Karpas-422 (cell line): ENCODE data around the gene FCHSD2. TPM values are rescaled to one million over a fixed set of nuclear protein-coding genes. Genes with fewer than 3 reads are reported as not detected.
A peak's percentile ranks its signal among the peaks of the same experiment; 100 is the strongest.

Source experiments
- DNase-seq: peaks from one replicate; pipeline ENCODE4 v3.0.0-alpha.2; 2015
- H2AFZ ChIP-seq: fragments of 200-600 bp; sonication (generic); 2 replicates; pipeline ENCODE4 v1.6.1; 2014; ENCODE audit warnings: antibody characterized with exemption, low read length, mixed read lengths
- H3K27ac ChIP-seq: fragments of 200-600 bp; sonication (generic); 2 replicates; pipeline ENCODE4 v1.5.1; 2014; ENCODE audit warnings: mild to moderate bottlenecking, low read length, moderate library complexity
- H3K27me3 ChIP-seq: fragments of 200-600 bp; sonication (generic); 2 replicates; pipeline ENCODE4 v1.6.1; 2014; ENCODE audit warnings: low read length, mixed read lengths
- H3K36me3 ChIP-seq: fragments of 200-600 bp; sonication (generic); 2 replicates; pipeline ENCODE4 v1.6.1; 2014; ENCODE audit warnings: low read length, mixed read lengths; ENCODE audit not compliant: insufficient read depth
- H3K4me1 ChIP-seq: fragments of 200-600 bp; sonication (generic); 2 replicates; pipeline ENCODE4 v1.6.1; 2014; ENCODE audit warnings: mild to moderate bottlenecking, low read length, mixed read lengths
- H3K4me2 ChIP-seq: fragments of 200-600 bp; sonication (generic); 2 replicates; pipeline ENCODE4 v1.6.1; 2014; ENCODE audit warnings: low read length, low read depth, mild to moderate bottlenecking; ENCODE audit not compliant: poor library complexity, severe bottlenecking
- H3K4me3 ChIP-seq: fragments of 200-600 bp; sonication (generic); 2 replicates; pipeline ENCODE4 v1.5.1; 2014; ENCODE audit warnings: mild to moderate bottlenecking, antibody characterized with exemption, low read length, mixed read lengths
- H3K79me2 ChIP-seq: fragments of 200-600 bp; sonication (generic); 2 replicates; pipeline ENCODE4 v1.6.1; 2014; ENCODE audit warnings: mild to moderate bottlenecking, low read length, mixed read lengths
- H3K9ac ChIP-seq: fragments of 200-600 bp; sonication (generic); 2 replicates; pipeline ENCODE4 v1.6.0; 2014; ENCODE audit warnings: low read length
- H3K9me2 ChIP-seq: fragments of 200-600 bp; sonication (generic), shearing (Covaris generic); replicated peaks from 2 replicates; pipeline ENCODE4 v1.6.0; 2014; ENCODE audit warnings: mild to moderate bottlenecking, low read length, moderate library complexity; ENCODE audit not compliant: insufficient read depth
- H3K9me3 ChIP-seq: fragments of 300-700, 200-600 bp; sonication (generic); 2 replicates; pipeline ENCODE4 v1.6.1; 2014; ENCODE audit warnings: low read length, mixed read lengths
- H4K20me1 ChIP-seq: fragments of 200-600 bp; sonication (generic); 2 replicates; pipeline ENCODE4 v1.6.1; 2014; ENCODE audit warnings: mild to moderate bottlenecking, antibody characterized with exemption, low read length, low read depth; ENCODE audit not compliant: insufficient read depth
- total RNA-seq: library from RNA; depleted of rRNA; stranded (reverse); fragments of >200 nt; shearing (Covaris generic); gene quantifications from 2 replicates; pipeline ENCODE4 v1.2.3, GENCODE V29; 2014; ENCODE audit warnings: low replicate concordance

The FCHSD2 gene
- total RNA-seq, 1 experiment from 2014 or later, result 48.2 TPM

GRCh38 chr11:73158356-73159051, 16.4 kb upstream of the FCHSD2 start:
- Histone ChIP-seq H3K9me2 (no peaks in the 10 kb centered on the region), H3K27ac (peak overlapping the region; percentile 99), H3K79me2 (peaks cover 7% of the 10 kb centered on the region; the same call in 1 of the 2 replicates), H3K4me3 (peak overlapping the region; percentile 60), H4K20me1 (no peaks in the 10 kb centered on the region), H3K27me3 (no peaks in the 10 kb centered on the region), H3K4me1 (peaks cover 81% of the 10 kb centered on the region), H2AFZ (no peak overlapping the region), H3K36me3 (no peaks in the 10 kb centered on the region), H3K9me3 (no peaks in the 10 kb centered on the region), H3K4me2 (peak overlapping the region; percentile 90), H3K9ac (peak overlapping the region; percentile 81)
- no peak for DNase-seq

- Histone ChIP-seq H3K27me3 (no peaks in the 10 kb centered on the region), H3K9me2 (no peaks in the 10 kb centered on the region), H3K79me2 (peaks cover 7% of the 10 kb centered on the region; the same call in 1 of the 2 replicates), H4K20me1 (no peaks in the 10 kb centered on the region), H3K4me3 (peak overlapping the region; percentile 60), H3K36me3 (no peaks in the 10 kb centered on the region), H3K9me3 (no peaks in the 10 kb centered on the region), H3K4me2 (peak overlapping the region; percentile 90), H3K9ac (peak overlapping the region; percentile 81), H2AFZ (no peak overlapping the region), H3K27ac (peak overlapping the region; percentile 99), H3K4me1 (peaks cover 81% of the 10 kb centered on the region)
- DNase-seq, result peak; percentile 89
Observed at GRCh38 chr11:73157101-73158010, 15.2 kb upstream of the FCHSD2 start.

DNA sequence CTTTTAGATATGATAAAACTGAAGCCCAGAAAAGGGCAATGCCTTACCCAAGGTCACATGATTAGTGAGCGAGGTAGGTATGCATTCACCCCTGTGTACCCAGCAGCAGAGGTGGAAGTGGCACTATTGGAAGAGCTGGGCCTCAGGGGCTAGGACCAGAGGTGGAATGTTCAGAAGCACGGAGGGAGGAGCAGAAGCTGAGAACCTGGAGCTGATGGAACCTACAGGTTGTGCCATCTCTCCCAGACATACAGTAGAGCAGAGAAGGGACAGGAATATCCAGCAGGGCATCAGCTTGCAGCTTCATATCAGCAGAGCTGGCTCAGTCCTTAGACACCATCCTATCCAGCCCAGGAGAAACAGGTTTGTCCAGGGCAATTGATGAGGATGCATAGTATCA, 14.6 kb upstream of the FCHSD2 start:
- H3K9me2 ChIP-seq, result no peaks in the 10 kb centered on the region
- no peaks in the 10 kb centered on the region for H4K20me1 ChIP-seq
- H3K79me2 ChIP-seq, result peaks cover 7% of the 10 kb centered on the region; the same call in 1 of the 2 replicates
- peaks cover 85% of the 10 kb centered on the region for H3K4me1 ChIP-seq
- peak overlapping the region; percentile 81 for H3K9ac ChIP-seq
- no peaks in the 10 kb centered on the region for H3K27me3 ChIP-seq
- H3K27ac ChIP-seq, result peak overlapping the region; percentile 99
- H2AFZ ChIP-seq, result no peak overlapping the region
- peak overlapping the region; percentile 90 for H3K4me2 ChIP-seq
- no peak for DNase-seq
- H3K4me3 ChIP-seq, result peak overlapping the region; percentile 60; the same call in 1 of the 2 replicates
- H3K9me3 ChIP-seq, result no peaks in the 10 kb centered on the region
- no peaks in the 10 kb centered on the region for H3K36me3 ChIP-seq

GRCh38 chr11:73156114-73156513, 14.0 kb upstream of the FCHSD2 start:
- Histone ChIP-seq H3K27ac (peak overlapping the region; percentile 99), H3K9me2 (no peaks in the 10 kb centered on the region), H2AFZ (no peak overlapping the region), H3K36me3 (no peaks in the 10 kb centered on the region; the same call in 1 of the 2 replicates), H3K4me3 (no peak overlapping the region), H3K9me3 (no peaks in the 10 kb centered on the region), H4K20me1 (no peaks in the 10 kb centered on the region), H3K4me1 (peaks cover 90% of the 10 kb centered on the region), H3K27me3 (no peaks in the 10 kb centered on the region), H3K9ac (peak overlapping the region; percentile 81), H3K4me2 (peak overlapping the region; percentile 90), H3K79me2 (peaks cover 7% of the 10 kb centered on the region; the same call in 1 of the 2 replicates)
- no peak for DNase-seq

- Histone ChIP-seq H3K9ac (peak overlapping the region; percentile 50; the same call in 1 of the 2 replicates), H3K4me2 (peak overlapping the region; percentile 70), H3K9me2 (no peaks in the 10 kb centered on the region), H3K79me2 (peaks cover 7% of the 10 kb centered on the region; the same call in 1 of the 2 replicates), H3K9me3 (no peaks in the 10 kb centered on the region), H3K36me3 (no peaks in the 10 kb centered on the region; the same call in 1 of the 2 replicates), H3K27me3 (no peaks in the 10 kb centered on the region), H3K27ac (peak overlapping the region; percentile 99), H4K20me1 (no peaks in the 10 kb centered on the region), H2AFZ (no peak overlapping the region), H3K4me1 (peaks cover 98% of the 10 kb centered on the region), H3K4me3 (no peak overlapping the region)
- DNase-seq, result no peak
Observed at GRCh38 chr11:73155102-73155501, 13.0 kb upstream of the FCHSD2 start.

DNA sequence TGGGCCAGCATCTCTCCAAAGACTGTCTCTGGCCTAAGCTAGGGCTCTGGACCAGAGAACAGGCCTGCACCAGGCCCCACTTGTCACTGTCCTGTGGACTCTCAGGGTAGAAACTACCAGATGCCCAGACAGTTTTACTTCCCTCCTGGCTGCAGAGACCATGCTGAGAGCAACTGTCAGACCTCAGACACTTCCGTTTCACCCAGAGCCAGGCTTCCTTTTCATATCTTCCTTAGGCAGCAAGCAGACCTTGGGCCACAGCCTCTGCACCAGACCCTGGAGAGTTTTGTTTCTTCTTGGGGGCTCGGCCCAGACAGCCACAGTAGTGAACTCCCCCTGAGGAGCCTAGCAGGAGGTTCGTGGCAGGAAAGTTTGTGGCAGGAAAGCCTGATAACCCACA, 12.1 kb upstream of the FCHSD2 start:
- Histone ChIP-seq H3K9me3 (no peaks in the 10 kb centered on the region), H3K4me1 (peaks cover 95% of the 10 kb centered on the region), H3K27ac (peak overlapping the region; percentile 99)

DNA sequence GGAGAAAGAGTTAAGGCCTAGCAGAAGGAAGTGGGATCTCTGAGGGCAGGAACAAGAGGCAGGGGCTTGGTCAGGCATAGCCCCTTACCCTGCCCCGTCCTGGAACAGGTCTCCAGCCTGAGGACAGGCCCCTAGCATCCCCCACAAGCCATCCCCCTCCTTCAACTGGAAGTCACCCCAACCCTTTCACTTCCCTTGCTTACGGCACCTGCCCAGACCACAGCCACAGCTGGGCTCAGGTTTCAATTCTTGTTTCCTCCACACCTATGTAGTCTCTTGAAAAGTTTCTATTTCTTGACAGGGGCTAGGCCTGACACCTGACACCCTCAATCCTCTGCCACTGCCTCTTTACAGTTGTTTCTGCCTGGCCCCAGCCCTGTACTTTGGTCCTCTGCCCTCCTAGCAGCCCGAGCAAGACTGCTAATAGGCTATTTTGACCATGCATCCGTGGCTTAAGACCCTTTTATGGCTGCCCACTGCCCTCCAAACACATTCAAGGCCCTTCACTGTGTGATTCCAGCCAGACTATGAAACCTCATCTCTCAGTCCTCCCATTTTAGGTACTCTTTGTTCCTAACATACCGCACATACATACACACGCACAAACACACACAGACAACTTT, 10.9 kb upstream of the FCHSD2 start:
- peak overlapping the region; percentile 81 for H3K9ac ChIP-seq
- no peaks in the 10 kb centered on the region; the same call in 1 of the 2 replicates for H3K36me3 ChIP-seq
- peak overlapping the region; percentile 99 for H3K27ac ChIP-seq
- peak; percentile 98 for DNase-seq
- no peaks in the 10 kb centered on the region for H3K9me3 ChIP-seq
- no peaks in the 10 kb centered on the region for H4K20me1 ChIP-seq
- H3K79me2 ChIP-seq, result no peaks in the 10 kb centered on the region
- peaks cover 95% of the 10 kb centered on the region for H3K4me1 ChIP-seq
- peak overlapping the region; percentile 41 for H3K4me3 ChIP-seq
- no peaks in the 10 kb centered on the region for H3K27me3 ChIP-seq
- peak overlapping the region; percentile 70 for H3K4me2 ChIP-seq
- no peak overlapping the region for H2AFZ ChIP-seq
- H3K9me2 ChIP-seq, result no peaks in the 10 kb centered on the region

More for the DNA sequence above, 12.1 kb upstream of the FCHSD2 start:
- H3K27me3 ChIP-seq, result no peaks in the 10 kb centered on the region
- H3K4me2 ChIP-seq, result peak overlapping the region; percentile 70
- H2AFZ ChIP-seq, result no peak overlapping the region
- no peaks in the 10 kb centered on the region; the same call in 1 of the 2 replicates for H3K36me3 ChIP-seq
- peak overlapping the region; percentile 41; the same call in 1 of the 2 replicates for H3K4me3 ChIP-seq
- no peaks in the 10 kb centered on the region for H3K9me2 ChIP-seq
- H4K20me1 ChIP-seq, result no peaks in the 10 kb centered on the region
- H3K79me2 ChIP-seq, result peaks cover 7% of the 10 kb centered on the region; the same call in 1 of the 2 replicates
- peak overlapping the region; percentile 81 for H3K9ac ChIP-seq
- DNase-seq, result peak; percentile 91
